HG03558 (cell line): ENCODE measurements around the gene BTBD9.

Source experiments
- ATAC-seq: cut with Tn5 transposase; IDR thresholded peaks from one replicate; pipeline ENCODE4 v1.9.1; 2021; ENCODE audit warnings: moderate number of reproducible peaks; ENCODE audit not compliant: unreplicated experiment; ENCODE audit errors: extremely low read depth

BTBD9 gene

DNA sequence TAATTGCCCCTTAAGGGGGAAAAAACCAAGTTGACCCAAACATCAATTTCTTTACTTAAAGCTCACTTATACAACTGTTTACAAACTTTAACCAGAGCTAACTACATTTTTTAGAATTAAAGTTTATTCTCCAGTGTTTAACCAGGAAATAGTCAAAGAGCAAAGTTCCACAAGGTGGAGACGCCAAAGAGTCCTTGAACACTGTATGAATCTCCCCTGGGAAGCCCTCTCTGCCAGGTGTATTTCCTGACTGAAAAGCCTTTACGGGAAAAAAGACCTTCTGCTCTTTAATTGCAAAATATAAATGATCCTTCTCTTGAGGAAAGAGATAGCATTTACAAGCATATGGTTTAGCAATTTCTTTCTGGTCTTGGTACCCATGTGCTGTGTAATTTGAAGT lies 36.2 kb downstream of the BTBD9 start:
- no peak for ATAC-seq

DNA sequence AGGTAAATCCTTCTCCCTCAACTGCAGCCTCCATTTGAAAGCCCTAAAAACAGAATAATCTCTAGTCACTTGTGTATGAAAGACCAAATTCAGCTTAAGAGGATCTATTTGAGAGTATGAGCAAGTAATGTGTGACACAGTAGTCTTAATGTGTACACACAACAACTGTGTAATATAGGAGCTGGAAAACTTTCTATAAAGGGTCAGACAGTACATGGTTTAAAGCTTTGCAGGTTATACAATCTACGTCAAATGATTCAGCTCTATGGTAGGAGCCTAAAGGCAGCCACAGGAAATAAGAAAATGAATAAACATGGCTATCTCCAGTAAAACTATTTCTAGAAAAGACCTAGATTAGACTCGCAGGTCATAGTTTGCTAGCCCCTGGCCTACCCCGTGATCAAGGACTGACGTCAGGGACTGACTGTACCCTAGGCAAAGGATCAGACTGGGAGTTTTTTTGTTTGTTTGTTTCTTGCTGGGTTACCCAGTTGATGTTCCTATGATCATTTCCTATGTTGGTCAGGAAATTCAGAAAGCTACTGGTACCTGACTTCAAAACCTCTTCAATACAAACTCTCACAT lies 39.7 kb downstream of the BTBD9 start:
- no peak for ATAC-seq

DNA sequence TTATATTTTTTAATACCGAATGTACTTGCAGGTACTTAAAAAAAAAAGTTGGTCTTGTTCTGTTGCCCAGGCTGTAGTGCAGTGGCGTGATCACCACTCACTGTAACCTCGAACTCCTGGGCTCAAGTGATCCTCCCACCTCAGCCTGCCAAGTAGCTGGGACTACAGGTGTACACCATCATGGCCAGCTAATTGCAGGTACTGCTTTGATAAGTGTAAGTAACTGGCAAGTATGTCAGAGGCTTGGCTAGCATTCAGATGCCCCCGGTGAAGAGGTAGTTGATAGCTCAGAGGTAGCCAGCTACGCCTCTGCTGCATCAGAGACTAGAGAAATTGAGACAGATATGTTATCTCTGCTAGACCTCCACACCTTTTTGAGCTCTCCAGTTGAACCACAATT lies 40.5 kb downstream of the BTBD9 start:
- no peak for ATAC-seq

DNA sequence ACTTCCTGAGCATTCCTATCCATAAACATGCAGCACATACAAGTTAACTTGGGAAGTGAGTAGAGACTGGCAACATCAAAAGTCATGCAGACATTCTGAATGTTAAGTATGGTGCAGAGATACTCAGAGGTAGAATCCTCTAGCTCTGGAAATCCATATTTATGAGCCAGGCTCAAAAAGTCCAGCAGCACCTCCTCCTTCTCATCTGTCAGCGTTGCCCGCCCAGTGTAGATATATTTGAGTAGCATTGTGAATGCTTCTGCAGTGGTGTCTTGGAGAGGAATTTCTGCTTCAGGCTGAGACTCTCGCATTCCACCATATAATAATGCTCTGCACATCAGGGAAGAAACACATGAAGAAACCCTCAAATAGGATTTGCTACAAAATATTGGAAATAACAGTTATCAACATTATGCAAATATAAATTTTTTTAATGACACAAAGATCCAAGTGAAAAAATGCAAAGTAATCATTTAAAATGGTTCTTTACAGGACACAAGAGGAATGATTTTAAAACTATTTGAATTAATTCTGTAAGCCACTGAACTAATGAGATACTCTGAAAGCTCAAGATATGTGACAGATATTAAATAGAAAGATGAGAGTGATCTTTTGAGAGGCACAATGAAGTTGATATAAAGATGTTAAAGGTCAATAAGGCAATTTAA lies 45.6 kb downstream of the BTBD9 start:
- ATAC-seq = no peak

DNA sequence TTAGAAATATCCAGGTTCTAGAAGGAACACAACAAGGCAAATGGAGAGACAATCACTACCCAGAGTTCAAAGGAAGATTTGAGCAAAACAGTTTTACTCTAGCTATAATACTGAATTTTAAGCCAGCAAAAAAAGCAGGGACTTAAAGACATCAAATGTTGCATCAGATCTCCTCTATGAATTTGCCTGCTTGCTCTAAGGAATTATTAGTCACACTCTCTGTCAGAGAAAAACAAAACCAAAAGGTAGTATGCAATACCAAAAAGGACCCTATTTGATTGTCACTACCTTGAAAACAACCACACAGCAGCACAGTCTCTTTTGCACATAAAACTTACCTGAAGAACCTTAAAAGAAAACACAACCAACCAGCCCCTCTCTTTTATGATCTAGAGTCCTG lies 46.3 kb downstream of the BTBD9 start:
- no peak for ATAC-seq

DNA sequence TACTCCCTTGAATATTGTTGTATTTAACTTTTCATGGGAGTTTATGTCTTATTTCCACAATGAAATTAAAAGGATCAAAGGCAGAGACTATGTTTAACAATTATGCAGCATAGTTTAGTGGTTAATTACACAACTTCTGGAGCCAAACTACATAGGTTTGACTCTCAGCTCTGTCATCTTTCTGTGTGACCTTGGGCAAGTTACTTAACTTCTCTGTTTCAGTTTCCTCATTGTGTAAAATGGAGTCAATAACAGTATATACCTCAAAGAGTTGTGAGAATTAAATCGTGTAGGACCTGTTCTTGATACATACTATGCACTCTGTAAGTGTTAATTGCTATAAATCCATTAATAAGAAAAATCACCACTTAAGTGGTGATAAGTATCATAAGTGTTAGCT lies 48.3 kb downstream of the BTBD9 start:
- no peak for ATAC-seq

DNA sequence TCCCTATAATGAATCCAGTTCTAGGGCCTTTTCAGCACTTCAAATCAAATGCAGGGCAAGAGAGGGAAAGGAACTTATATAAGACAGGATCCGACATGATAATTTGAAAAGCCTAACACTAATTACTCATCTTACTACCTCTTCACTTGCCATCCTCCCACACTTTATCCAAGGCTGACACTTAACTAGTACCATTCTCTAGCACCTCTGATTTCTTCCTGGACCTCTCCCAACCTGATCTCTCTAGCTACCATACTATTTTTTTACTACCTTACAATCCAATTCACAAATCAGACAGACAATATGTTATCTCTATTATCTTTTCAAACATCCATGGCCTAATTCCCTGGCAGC lies 50.4 kb downstream of the BTBD9 start:
- ATAC-seq = no peak

DNA sequence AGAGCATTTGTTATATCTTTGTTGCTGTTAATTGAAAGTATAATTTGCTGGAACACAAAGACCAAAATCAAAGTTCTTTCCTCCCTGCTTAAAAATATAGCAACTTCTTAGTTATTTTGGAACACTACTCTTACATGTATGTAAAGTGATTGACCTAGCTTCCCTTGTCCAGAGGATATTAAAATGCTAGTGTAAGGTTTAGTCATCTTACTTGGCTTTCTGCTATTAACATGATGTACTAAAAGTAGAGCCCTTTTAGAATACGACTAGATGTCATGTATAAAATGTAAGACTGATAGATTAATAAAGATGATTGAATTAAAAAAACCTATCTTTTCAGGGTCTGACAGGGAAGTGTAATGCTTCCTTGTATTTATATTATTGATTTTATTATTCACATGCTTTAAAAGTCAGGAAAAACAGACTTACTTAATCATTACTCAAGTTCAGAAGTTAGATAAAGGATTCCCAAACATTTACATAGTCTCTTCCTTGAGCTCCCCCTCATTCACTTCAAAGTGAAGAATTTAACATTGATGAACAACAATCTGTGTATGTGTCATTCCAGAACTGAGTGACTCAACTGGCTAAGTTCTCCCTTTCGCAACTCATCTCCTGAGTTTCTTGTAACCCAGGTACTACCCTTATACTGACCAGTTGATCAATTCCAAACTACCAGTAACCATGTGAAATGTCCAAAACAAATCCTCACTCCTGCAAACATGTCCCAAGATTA lies 50.9 kb downstream of the BTBD9 start:
- ATAC-seq = no peak

DNA sequence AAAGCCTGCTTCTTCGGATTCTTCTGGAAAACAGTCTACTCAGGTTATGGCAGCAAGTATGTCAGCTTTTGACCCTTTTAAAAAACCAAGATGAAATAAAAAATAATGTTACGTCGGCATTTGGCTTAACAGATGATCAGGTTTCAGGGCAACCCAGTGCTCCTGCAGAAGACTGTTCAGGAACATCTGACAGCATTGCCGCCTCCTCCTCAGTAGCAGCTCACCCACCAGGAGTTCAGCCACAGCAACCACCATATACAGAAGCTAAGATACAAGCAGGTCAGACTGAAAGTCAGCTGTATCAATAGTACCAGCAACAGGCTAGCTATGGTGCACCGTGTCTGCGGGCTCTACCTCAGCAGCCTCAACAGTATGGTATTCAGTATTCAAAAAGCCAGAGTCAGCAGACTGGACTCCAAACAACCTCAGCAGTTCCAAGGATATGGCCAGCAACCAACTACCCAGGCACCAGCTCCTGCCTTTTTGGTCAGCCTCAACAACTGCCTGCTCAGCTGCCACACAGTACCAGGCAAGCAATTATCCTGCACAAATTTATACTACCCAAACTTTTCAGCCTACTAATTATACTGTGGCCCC lies 51.9 kb downstream of the BTBD9 start:
- no peak for ATAC-seq

DNA sequence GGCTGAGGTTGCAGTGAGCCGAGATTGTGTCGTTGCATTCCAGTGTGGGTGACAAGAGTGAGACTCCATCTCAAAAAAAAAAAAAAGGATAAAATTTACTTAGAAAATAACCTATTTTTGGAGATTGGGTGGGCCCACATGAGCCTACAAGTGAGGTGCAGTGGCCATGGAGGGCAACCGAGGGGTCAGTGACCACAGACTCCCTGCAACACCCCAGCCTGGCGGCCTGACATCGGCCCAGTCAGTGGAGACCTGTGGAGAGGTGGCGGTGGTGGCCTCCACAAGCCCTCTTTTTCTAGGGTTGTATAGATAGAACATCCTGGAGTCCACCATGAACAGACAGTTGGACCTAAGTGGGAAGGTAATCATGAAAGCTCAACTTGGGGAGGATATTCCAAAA lies 52.7 kb downstream of the BTBD9 start:
- ATAC-seq = no peak

DNA sequence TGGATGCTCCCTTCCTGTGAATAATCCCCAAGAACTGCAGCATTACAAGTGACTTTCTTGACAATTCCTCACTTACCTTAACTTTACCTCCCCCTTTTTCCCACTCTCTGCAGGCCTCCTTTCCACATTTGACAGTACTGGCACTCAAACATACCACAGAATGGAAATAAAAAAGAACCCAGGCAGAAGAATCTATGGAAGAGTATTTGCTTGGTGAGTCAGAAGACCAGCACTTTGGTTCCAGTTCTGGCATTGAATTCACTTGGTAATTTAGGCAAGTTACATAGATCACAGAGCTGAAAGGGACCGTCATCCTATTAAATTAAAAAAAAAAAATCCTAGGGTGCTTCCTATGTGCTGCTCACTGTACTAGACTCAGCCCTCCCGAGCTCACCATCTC lies 55.0 kb downstream of the BTBD9 start:
- ATAC-seq = no peak

DNA sequence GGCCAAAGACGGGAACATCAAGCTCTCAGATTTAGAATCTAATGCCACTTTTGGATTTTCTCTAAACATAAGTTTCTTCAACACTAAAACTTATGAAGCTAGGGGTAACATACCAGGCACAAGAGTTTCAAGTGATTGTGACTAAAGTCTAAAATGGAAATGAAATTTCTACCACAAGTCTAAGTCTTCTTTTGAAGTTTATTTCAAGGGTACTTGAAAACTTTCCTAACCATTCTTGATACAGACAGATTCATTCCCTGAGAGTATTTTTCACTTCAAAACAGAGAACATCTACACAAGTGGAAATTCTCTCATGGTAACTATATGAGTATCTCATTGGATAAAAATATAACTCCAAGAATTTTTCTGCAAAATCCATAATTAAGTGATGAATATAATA lies 56.2 kb downstream of the BTBD9 start:
- no peak for ATAC-seq

DNA sequence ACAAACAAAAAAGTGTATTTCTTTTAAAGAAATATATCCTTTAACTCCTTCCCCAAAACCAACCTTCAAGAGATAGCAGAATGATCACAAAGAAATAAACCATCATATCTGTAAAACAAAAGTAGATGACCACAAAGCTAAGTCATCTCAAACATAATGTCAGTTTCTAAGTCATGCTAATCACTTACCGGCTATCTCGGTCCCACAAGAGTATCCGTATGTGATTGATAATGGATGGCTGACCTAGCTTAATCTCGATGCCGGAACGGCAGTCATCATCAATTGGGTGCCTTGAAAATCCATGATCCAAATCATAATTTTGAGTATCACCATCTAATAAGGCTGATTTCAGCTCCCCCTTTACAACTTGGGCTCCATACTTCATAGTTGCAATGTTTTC lies 59.7 kb downstream of the BTBD9 start:
- ATAC-seq = no peak

DNA sequence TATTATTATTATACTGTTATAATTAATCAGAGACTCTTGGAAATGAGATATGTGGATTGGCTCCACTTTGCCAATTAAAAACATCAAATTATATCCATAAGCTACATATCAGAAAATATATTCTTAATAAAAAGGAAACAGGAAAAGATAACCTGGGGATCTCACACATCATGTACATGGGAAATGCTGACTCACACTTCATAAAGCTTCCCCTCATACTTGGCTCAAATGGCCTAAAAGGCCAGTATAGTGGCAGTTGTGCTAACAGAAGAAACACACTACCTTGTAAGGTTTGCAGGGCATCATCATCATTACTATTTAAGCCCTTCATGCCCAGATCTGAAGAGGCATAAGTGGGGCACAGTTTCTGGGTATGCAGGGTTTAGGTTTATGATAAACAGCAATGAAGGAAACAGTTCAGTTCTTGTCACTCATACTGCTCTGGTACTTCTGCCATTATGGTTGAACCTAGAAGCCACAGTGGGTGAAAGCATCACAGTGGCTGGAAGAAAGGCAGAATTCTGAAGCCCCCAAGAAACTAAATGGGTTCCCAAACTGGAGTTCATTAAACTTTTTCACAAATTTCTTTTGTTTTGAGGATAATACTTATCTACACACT lies 60.6 kb downstream of the BTBD9 start:
- no peak for ATAC-seq

DNA sequence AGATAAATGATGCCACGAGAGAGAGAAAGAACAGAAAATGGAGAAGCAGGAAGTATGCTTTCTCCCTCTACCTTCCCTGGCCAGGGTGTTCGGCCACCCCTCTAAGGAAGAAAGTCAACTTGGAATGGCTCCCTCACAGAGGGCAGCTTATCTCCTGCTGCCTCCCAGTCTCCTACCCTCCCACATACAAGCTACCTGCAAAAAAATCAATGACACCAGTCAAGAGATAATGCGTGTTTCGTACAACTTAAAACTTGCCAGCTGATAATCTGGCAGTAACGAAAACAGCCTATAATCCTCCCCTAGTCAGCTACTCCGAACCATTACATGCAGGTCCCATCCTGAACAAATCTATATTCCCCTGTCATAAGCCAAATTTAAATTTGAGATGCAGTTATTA lies 61.7 kb downstream of the BTBD9 start:
- ATAC-seq = no peak

DNA sequence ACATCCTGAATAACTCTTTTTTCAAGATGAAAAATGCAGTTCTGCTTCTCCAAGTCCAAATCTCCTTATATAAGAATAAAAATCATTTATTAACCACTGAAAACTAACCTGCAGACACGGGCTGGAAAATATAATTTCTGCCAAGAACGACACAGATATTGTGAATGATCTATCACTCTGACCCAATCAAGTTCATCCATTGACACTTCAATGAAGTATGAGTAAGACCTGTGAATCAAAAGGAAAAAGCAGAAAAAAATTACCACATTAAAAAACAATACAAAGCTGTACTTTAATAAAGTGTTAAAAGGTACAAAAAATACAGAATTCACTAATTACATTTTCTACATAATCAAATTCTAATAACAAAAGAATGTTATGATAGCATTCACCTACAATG lies 62.2 kb downstream of the BTBD9 start:
- ATAC-seq = no peak

DNA sequence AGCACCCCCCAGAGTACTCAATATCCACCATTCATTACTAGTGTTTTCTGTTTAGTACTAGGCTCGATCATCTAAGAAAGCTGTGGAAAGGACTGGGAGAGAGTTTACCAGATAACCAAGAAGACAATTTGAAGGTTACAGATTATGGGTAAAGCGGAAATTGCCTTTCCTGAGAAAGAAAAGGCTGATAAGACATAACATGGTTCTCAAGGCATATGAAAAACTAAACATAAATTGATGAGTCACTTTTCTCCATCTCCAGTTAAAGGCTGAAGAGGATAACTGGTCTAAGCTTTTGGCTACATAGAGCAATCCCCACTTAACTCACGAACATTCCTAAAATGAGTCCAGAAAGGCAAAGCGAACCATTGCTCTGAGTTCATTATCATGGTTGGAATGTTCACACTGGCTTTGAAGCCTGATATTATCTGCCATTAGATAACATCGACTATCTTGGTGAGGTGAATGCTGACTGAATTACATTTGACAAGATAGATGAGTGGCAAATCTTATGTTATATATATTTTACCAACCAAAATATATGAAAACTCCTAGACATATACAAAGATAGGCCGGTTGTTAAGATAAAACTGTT lies 65.8 kb downstream of the BTBD9 start:
- no peak for ATAC-seq

DNA sequence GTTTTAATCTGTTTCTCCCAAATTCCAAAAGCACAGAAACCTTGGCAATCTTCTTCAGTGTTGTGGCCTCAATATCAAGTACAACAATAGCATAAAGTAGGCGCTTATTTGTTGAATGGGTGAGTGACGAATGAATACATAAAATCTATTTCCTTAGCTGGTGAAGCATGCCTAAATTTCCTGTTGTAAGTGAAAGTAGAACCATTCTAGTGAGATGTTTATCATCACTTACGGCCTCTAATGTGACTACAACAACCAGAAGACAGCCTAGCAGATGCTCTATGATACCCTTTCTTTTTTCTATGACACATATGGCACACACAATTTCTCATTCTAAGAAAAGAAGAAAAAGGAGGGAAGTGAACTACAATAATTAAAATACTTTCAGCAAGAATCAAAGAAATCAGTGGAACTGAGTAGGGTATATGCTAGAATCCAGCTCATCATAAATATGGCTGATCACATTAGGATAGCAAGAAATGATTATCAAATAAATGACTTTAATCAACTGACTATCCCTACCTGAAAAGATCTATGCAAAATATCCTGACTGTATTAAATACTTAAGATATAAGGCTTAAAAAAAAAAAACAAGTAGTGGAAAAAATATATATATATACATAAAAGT lies 67.4 kb downstream of the BTBD9 start:
- ATAC-seq = no peak

DNA sequence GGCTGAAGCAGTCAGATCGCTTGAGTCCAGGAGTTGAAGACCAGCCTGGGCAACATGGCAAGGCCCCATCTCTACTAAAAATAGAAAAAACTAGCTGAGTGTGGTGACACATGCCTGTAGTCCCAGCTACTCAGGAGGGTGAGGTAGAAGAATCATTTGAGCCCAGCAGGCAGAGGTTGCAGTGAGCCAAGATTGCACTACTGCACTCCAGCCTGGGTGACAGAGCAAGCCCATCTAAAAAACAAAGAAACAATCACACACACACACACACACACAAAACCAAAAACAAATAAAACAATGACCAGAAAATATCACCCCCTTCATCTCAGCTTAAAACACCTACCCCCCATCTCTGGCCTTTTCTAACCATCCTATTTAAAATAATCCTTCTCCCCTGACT lies 68.0 kb downstream of the BTBD9 start:
- ATAC-seq = no peak

DNA sequence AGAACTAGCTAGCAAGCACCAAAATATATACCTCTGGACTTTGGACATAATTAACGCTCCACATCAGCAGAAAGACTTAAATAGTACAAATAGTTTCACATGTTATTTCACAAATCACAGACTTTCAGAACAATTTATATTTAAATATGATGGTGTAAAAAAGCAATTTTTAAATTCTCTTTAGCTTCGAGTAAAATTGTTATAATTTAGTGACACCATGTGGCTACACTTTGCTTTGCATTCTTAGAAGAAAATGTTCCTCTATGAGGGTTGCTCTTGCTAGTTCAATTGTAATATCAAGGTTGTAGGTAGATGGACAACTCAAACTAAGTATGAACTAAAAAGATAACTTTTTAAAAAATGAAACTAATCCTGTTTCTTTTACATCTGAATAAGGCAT lies 69.0 kb downstream of the BTBD9 start:
- ATAC-seq = no peak
